ENCODE data around the gene CEACAM1. TPM values are rescaled to one million over a fixed set of nuclear protein-coding genes. Genes with fewer than 3 reads are reported as not detected.

Gene CEACAM1
- total RNA-seq, 6 experiments from 2014 or later: 27.4 to 64.6 (median 45.7) TPM

DNA sequence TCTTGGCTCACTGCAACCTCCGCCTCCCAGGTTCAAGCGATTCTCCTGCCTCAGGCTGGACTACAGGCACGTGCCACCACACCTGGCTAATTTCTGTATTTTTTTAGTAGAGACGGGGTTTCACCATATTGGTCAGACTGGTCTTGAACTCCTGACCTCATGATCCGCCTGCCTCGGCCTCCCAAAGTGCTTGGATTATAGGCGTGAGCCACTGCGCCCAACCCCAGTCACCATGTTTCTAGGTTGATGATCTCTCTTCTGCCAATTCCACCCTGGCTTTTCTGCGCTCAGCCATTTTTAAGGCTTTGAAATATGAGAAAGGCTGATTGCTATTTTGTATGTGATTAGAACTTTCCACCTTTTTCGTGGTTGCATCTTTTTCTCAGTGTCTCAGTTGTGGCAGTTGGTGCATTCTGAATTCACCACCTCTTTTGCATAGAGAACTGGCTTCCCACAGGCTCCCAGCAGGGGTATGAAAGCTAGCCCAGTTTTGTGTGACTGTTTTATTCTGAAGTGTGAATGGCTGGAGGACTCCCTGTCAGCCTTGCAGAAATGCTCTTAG, 15.5 kb downstream of the CEACAM1 start:
- TF ChIP-seq POLR2A (IDR thresholded peaks at IDR 0.05): no peak
- TF ChIP-seq, protein P1, sequence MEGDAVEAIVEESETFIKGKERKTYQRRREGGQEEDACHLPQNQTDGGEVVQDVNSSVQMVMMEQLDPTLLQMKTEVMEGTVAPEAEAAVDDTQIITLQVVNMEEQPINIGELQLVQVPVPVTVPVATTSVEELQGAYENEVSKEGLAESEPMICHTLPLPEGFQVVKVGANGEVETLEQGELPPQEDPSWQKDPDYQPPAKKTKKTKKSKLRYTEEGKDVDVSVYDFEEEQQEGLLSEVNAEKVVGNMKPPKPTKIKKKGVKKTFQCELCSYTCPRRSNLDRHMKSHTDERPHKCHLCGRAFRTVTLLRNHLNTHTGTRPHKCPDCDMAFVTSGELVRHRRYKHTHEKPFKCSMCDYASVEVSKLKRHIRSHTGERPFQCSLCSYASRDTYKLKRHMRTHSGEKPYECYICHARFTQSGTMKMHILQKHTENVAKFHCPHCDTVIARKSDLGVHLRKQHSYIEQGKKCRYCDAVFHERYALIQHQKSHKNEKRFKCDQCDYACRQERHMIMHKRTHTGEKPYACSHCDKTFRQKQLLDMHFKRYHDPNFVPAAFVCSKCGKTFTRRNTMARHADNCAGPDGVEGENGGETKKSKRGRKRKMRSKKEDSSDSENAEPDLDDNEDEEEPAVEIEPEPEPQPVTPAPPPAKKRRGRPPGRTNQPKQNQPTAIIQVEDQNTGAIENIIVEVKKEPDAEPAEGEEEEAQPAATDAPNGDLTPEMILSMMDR (IDR thresholded peaks at IDR 0.05): no peak
- DNase-seq (no peak), ATAC-seq (no peak)
- H3K27ac ChIP-seq: no peak overlapping the region
- intact Hi-C loops (cut with DNase I): no loop called here
- H3K4me1 ChIP-seq: no peaks in the 10 kb centered on the region
- peaks cover 0 to 26% (median 6%) of the 10 kb centered on the region in 4 donors for H3K36me3 ChIP-seq
- no peaks in the 10 kb centered on the region for H3K27me3 ChIP-seq
- H3K9me3 ChIP-seq: no peaks in the 10 kb centered on the region
- no peak overlapping the region for H3K4me3 ChIP-seq
- 89% methylated on average over 7 of the region's 10 CpGs for WGBS (ENCODE audit: insufficient coverage, low coverage, low lambda C conversion rate, missing lambda C conversion rate)

DNA sequence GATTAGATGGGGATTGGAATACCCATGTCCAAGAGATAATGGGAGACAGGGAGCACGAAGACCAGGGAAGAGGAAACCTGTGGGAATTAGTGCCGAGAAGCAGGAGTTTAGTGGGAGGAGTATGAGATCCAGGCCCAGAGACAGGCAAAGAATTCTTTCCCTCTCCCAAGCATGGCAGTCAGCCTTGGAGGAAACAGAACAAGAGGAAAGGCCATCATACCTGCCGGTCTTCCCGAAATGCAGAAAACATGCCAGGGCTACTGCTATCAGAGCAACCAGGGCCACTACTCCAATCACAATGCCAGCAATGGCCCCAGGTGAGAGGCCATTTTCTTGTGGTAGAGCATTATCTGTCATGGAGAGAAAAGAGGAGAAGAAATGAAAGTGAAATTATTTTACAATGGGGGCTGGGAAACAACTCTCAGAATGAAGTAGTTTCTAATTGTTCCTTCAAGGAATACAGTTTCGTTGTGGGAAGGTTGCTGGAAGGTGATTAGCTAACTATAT, 16.1 kb downstream of the CEACAM1 start:
- Histone ChIP-seq H3K4me1 (no peaks in the 10 kb centered on the region), H3K27ac (no peak overlapping the region), H3K27me3 (no peaks in the 10 kb centered on the region), H3K4me3 (no peak overlapping the region), H3K36me3 (peaks cover 0 to 26% (median 6%) of the 10 kb centered on the region in 4 donors), H3K9me3 (no peaks in the 10 kb centered on the region)
- intact Hi-C loops (cut with DNase I): no loop called here
- DNase-seq (no peak), ATAC-seq (no peak)
- WGBS (ENCODE audit: insufficient coverage, low coverage, low lambda C conversion rate, missing lambda C conversion rate): 80% methylated on average over 5 of the region's 5 CpGs
- TF ChIP-seq, protein P1 (IDR thresholded peaks at IDR 0.05): no peak
- no peak for TF ChIP-seq POLR2A (IDR thresholded peaks at IDR 0.05)

GRCh38 chr19:42511340-42511739, 16.9 kb downstream of the CEACAM1 start:
- peaks cover 0 to 26% (median 6%) of the 10 kb centered on the region in 4 donors for H3K36me3 ChIP-seq
- no peak for ATAC-seq
- no peaks in the 10 kb centered on the region for H3K9me3 ChIP-seq
- no peak overlapping the region for H3K27ac ChIP-seq
- no peak overlapping the region for H3K4me3 ChIP-seq
- intact Hi-C loops (cut with DNase I): no loop called here
- no peaks in the 10 kb centered on the region for H3K27me3 ChIP-seq
- H3K4me1 ChIP-seq: no peaks in the 10 kb centered on the region
- TF ChIP-seq, protein P1 (IDR thresholded peaks at IDR 0.05): no peak
- no peak for TF ChIP-seq POLR2A (IDR thresholded peaks at IDR 0.05)
- 83% methylated on average over 1 of the region's 4 CpGs for WGBS (ENCODE audit: insufficient coverage, low coverage, low lambda C conversion rate, missing lambda C conversion rate)
- no peak for DNase-seq

GRCh38 chr19:42508892-42509444, 19.3 kb downstream of the CEACAM1 start:
- Histone ChIP-seq H3K27me3 (no peaks in the 10 kb centered on the region), H3K36me3 (peaks cover 0 to 12% (median 4%) of the 10 kb centered on the region in 4 donors), H3K9me3 (no peaks in the 10 kb centered on the region), H3K27ac (no peak overlapping the region), H3K4me1 (no peaks in the 10 kb centered on the region), H3K4me3 (no peak overlapping the region)
- ATAC-seq: no peak
- no peak for DNase-seq
- intact Hi-C loops (cut with DNase I): no loop called here
- TF ChIP-seq POLR2A (IDR thresholded peaks at IDR 0.05): no peak
- TF ChIP-seq, protein P1 (IDR thresholded peaks at IDR 0.05): no peak

Measured in right lobe of liver (tissue), 6 donors.